Measurements from ENCODE around the gene CNTNAP5. TPM values are rescaled to one million over a fixed set of nuclear protein-coding genes. Genes with fewer than 3 reads are reported as not detected.
"Not testable (repeated sequence)": the region's sequence is repeated elsewhere in the genome, so short reads cannot be mapped to it uniquely, and the experiment has no call there.

The CNTNAP5 gene
- polyA plus RNA-seq, 4 donors: 0.04 to 0.19 (median 0.04) TPM; not detected in 1

DNA sequence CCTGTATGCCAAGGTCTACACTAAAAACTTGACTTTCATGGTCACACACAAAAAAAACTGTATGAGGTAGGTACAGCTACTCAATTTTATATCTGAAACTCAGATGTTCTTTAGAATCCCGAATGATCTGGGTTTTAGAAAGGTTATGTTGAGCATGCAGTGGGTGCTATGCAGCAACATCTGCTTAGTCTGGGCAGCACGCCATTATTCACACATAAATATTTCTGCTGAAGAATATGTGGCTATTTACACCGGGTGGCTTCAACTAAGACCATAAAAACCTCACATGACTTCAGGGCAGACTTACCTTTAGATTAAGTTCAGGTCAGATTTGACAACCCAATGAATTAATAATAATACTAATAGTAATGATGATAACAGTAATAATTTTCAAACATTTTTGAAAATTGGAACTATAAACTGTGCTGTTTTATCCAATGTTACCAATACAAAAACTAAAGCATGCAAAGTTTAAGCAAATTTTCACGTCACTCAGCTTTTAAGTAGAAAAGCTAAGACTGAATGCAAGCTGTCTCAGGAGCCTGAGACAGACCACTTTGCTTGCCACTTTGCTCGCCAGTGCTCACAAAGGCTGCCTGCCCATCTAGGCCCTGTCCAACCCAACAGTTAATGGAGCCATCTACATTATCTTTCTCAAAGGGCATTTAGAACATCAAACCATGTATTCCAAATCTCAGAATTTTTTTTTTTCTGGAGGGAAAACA lies 292.0 kb downstream of the CNTNAP5 start:
- DNase-seq (ENCODE audit: low read depth in 4 of 4, low spot score in 3 of 4): no peak

DNA sequence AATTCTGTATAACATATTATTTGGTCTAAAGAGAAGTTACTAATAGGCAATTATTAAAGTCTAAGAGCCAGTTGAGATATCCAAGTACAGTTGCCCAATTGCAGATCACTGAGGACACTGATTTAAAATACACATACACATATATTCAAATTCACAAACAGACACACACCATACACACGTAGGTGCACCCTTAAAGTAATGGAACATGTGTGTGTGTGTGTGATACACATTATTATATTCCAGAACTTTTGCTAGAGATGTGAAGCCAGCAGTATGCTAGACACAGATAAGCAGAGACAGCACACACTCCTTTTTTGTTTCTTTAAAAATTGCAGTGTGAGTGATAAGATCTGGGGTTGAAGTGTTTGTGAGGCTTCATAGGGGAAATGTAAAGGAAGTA lies 292.5 kb downstream of the CNTNAP5 start:
- DNase-seq (ENCODE audit: low read depth in 4 of 4, low spot score in 3 of 4): no peak

DNA sequence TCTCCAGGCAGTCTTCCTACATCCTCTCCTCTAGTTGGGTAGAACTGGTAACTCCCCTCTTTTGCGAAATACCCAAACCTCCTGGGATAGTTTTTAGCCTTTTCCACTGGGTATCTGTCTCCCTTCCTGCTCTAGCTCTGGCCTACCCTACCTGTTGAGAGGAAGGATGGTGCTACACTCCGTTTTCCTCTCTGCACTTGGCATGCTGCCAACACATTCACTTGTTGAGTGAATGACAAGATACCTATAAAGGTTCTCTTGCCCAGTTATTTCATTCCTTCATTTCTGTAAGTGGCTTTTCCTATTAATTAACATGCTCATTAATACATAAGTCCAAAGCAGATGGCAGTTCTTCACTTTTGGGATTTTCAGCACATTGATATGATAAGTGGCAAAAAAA lies 293.8 kb downstream of the CNTNAP5 start:
- no peak for DNase-seq (ENCODE audit: low read depth in 4 of 4, low spot score in 3 of 4)

DNA sequence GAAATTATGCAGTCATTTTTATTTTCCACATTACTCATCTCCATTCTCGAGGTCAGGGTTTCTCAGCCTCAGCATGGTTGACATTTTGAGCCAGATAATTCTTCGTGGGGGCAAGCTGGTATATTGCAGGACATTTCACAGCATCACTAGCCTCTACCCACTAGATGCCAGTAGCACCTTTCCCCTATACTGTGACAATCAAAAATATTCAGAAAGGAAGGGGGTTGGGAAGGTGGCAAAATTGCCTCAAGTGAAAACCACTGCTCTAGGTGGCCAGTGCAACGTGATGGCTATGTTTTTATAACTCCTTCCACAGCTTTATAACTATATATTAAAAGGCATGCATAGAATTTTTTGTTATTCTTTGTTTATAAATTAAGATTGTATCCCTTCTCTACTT lies 294.5 kb downstream of the CNTNAP5 start:
- DNase-seq (ENCODE audit: low read depth in 4 of 4, low spot score in 3 of 4): no peak

DNA sequence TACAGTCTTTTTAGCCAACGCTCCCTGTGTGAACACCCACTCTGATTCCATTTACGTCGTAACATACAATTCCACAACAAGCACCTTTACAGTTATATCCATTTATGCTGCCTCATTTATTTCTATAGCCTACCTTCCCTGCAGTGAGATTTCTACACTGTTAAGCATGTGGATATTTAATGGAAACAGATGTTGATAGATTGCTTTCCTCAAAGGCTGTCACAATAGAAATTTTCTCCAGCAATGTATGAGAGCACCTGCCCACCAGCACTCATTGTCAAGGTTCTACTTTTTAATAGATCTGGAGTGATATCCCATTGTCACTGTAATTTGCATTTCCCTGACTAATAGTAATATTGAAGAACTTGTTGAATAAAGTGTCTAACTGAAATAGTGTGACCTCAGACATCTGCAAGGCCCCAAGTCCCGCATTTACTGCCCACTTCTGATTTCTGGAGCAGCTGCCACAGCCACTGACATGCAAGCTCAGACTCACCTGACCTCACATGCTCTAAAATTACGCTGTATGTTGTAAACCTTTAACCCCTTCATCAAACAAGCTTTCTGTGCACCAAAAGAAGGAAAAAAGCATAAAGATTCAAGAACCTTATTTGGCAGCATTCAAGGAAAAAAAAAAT lies 295.1 kb downstream of the CNTNAP5 start:
- no peak for DNase-seq (ENCODE audit: low read depth in 4 of 4, low spot score in 3 of 4)

DNA sequence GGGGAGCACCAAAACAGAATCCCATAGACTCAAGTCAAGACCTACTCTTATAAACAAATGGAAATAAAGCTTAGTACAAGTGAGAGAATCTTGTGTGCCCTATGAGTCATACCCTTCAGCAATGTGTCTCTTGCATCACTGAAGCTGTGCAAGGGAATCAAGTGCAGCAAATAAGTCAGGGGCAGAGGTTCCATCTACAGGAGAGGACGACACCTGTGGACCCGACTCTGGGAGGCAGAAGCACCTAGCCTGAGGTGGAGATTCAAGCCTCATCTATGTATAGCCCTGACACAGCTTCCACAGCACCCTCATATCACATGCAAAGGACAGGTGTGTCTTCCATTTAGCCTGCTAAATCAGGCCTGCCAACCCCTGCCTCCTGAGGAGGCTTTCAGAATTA lies 298.2 kb downstream of the CNTNAP5 start:
- DNase-seq (ENCODE audit: low read depth in 4 of 4, low spot score in 3 of 4): no peak

DNA sequence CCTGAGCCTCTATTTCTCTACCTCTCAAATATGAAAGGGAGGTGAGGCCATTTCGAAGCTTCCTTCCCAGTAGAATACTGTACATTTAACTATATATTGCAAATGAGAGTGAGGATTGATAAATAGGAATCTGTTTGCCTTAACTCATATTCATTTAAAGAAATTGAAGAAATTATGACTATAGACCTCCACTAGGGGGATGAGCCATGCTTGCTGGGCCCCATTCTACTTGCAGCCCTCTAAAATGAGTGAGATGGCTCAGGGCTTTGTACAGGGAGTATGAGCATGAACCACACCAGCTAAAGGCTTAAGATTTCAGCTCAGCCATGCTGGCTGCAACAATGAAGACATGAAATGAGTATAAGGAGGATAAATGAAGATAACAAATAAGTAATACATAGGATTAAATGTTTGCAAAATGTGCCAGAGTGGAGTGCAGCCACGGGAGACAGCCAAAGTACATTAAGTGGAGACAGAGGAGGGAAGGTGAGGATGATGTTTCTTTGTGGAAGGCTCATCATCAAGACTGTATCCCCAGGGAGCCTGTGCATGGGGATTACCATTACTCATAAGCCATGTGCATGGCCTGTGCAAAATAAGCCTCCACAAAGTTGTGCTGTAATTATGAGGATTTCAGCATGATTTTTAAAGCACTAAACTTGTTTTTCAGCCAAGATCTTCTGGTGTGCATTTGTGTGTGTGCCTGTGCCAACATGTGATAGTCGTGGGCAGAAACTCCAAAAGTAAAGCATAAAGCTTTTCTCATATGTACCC lies 300.8 kb downstream of the CNTNAP5 start:
- DNase-seq (ENCODE audit: low read depth in 4 of 4, low spot score in 3 of 4): no peak

DNA sequence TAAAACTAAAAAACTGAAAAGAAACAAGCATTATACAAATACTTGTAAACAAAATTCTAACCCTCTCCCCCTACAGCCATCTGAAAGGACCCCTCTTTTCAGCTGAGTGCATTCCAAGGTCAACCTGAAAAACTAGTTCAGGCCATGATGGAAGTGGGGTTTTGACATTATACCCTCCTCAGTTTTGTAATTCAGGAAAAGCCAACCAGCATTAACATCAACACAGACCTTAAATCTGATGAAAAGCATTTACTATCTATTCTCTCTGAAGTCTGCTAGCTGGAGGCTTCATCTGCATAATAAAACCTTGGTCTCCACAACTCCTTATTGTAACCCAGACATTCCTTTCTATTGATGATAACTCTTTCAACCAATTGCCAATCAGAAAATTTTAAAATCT lies 302.2 kb downstream of the CNTNAP5 start:
- no peak for DNase-seq (ENCODE audit: low read depth in 4 of 4, low spot score in 3 of 4)

DNA sequence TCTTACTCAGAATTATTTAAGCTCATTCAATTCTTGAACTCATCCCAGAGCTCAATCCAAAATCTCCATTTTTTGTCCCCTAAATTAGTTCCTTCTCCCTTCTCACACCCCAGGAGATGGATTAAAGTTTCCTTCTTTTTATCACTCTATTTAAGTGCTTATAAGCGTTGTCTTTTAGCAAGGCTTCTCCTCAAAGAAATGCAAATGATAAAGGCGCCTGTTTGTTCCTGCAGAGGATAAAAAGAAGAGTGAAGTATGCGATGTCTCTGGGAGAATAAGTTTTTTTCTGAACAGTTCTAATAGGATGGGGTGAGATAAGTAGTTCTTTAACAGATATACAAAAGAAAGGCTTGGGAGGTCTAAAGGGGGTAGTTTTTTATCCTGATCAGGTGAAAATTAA lies 303.3 kb downstream of the CNTNAP5 start:
- no peak for DNase-seq (ENCODE audit: low read depth in 4 of 4, low spot score in 3 of 4)

DNA sequence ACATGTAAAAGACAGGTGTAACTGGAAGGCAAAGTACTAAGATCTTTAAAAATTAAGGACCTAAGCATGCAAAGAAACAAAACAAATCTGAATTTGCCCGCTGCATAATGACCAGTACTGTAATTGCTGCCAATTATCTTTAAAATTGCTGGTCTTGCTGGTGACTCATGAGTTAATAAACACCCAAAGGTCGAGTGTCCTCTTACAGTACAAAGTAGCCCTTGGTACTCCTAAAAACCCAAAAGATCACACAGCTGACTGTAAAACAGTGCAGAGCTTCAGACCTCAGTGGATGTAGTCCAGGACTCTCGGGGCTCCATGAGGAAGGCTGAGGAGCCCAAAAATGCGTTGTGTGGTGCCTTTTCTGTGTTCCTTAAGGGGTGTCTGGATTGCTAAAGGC lies 308.7 kb downstream of the CNTNAP5 start:
- no peak for DNase-seq (ENCODE audit: low read depth in 4 of 4, low spot score in 3 of 4)

DNA sequence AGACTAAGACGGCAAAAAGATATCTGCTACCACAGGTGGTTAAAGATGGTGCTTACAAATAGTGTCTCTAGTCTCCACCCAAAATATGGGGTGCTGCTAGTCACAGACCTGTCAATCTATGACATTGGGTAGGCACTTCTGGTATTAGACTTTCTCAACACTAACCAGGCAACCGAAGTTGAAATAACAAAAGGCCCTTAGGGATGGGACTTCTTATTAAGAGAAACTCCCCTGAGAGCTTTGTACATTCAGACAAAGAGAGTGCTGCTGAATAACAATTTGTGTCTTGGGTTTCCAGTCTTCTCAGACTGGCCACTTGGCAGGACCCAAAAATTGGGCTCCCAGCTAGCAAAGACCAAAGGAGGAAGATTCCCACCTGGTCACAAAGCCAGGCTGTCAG lies 310.0 kb downstream of the CNTNAP5 start:
- no peak for DNase-seq (ENCODE audit: low read depth in 4 of 4, low spot score in 3 of 4)

DNA sequence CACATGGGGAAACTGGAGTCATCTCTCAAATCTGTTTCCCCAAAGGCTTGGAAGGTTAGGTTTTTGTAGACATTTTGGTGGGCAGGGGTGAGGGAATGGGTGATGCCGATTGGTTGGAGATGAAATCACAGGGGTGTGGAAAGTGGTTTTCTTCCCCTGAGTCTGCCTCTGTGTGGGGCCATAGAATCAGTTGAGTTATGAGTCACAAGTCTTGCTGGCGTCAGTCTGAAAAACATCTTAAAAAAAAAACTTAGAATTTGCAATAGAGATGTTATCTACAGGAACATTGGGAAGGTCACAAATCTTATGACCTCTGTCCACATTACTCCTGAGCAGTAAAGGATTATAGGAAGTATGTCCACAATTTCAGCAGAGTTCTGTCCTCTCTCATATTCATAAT lies 314.6 kb downstream of the CNTNAP5 start:
- no peak for DNase-seq (ENCODE audit: low read depth in 4 of 4, low spot score in 3 of 4)

DNA sequence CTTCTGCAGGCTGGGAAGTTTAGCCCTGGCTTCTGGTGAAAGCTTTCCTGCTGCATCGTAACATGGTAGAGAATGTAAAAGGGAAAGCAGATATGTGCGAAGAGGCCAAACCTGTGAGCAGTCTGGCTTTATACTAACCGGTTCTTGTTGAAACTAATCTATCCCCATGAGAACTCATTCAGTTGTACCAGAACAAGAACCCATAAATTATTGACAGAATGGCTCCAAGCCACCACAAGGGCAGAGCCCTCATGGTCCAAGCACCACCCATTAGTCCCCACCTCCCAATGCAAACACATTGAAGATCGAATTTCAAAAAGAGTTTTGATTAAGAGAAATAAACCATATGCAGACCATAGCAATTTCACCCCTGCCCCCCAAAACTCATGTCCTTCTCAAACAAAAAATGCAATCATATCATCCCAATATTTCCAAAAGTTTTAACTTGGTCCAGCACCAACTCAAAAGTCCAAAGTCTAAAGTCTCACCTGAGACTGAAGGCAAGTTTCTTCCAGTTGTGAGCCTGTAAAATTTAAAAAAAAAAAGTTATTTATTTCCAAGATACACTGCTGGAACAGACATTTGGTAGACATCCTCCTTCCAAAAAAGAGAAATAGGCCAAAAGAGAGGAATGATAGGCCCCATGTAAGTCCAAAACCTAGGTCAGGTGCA lies 318.9 kb downstream of the CNTNAP5 start:
- no peak for DNase-seq (ENCODE audit: low read depth in 4 of 4, low spot score in 3 of 4)

DNA sequence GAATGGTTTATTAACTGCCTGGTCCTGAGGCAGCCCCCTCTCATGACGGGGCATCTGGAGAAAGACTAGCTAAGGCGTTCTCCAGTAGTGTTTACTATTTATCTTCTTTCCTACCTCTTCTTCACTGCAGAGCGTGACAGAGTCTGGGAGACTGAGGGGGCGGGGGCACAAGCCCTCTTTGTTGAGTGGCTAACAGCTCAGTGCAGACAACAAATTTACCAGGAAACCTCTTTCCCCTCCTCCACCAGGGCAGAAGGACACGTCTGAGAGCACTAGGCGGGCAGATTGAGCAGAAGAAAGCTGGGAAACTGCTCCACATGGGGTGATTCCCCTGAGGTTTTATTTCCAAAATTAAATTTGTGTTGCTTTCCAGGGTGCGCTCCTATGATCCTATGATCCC lies 322.1 kb downstream of the CNTNAP5 start:
- DNase-seq (ENCODE audit: low read depth in 4 of 4, low spot score in 3 of 4): no peak

DNA sequence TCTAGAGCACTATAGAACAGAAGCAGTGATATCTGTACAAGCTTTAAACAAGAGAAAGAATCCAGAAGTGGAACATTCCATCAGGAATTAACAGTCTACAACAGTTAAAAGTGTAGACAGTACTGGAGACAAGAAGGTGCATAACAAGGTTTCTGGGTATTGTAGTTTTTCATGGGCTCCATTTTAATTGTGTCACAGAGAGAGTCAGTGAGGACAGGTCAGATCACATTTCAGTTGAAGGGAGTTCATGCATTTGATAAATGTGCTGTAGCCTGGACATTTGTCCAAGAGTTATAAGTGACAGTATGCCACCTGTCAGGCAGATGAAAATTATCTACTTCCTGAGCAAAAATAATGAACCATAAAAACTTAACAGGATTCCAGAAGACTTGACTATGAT lies 328.6 kb downstream of the CNTNAP5 start:
- DNase-seq (ENCODE audit: low read depth in 4 of 4, low spot score in 3 of 4): peak in 1 of 4 donors; percentile 18

DNA sequence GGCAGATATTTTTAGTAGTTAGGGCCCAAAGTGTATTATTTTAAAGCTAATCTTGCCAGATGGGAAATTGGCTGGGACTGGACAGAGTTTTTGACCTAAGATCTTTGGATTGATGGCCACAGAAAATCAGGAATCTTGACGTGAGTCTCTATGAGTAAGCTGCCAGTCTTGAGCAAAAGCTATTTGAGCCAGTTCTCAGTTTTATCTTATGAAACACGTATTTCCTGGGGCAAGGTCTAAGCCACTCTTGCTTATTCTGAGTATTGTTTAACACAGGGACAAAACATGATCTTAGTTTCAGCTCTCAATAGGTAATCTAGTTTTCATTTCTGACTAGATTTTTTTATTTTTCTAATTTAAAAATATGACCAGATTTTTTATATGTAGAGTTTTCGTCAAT lies 329.4 kb downstream of the CNTNAP5 start:
- DNase-seq (ENCODE audit: low read depth in 4 of 4, low spot score in 3 of 4): no peak

DNA sequence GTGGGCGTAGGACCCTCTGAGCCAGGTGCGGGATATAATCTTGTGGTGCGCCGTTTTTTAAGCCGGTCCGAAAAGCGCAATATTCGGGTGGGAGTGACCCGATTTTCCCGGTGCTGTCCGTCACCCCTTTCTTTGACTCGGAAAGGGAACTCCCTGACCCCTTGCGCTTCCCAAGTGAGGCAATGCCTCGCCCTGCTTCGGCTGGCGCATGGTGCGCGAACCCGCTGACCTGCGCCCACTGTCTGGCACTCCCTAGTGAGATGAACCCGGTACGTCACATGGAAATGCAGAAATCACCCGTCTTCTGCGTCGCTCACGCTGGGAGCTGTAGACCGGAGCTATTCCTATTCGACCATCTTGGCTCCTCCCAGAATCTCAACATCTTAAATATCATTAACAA lies 336.9 kb downstream of the CNTNAP5 start:
- not testable (repeated sequence) for DNase-seq (ENCODE audit: low read depth in 4 of 4, low spot score in 3 of 4)

DNA sequence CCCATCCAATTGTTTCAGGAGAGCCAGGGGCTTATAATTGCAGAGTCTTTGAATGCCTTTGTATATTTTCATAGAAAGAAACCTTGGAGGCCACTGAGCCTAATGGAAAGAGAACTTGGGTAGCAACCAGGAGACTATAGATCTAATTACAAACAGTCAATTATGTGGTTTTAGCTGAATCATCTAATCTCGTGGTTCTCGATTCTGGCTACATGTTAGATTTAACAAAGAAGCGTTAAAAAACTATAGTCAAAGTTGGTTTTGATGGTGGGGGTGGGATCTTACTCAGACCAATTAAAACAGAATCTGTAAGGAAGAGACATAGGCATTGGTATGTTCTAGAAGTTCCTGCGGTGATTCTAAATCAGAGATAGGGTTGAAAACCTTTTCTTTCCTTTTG lies 344.1 kb downstream of the CNTNAP5 start:
- DNase-seq (ENCODE audit: low read depth in 4 of 4, low spot score in 3 of 4): no peak

DNA sequence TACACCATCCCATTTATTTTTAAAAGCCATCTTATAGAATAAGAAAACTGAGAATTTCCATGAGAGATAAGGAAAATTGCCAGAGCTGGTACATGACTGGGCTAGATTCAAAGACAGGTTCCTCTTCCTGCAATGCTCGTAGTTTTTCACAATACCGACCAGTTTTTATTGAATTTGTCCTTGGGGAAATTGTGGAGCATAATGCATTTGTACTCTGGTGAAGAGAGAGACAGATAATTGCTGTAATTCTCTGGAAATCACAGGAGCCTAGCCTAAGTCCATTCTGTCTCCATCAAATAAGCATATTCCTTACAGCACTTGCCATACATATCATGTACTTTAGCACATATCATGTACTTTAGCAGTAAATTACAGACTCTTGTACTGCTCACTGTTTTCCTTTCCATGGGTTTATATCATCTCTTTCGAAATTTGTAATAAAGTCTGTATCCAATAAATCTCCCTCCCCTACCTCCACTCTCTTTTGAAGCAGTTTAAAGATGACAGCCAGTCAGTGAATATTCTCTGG lies 355.2 kb downstream of the CNTNAP5 start:
- DNase-seq (ENCODE audit: low read depth in 4 of 4, low spot score in 3 of 4): no peak

DNA sequence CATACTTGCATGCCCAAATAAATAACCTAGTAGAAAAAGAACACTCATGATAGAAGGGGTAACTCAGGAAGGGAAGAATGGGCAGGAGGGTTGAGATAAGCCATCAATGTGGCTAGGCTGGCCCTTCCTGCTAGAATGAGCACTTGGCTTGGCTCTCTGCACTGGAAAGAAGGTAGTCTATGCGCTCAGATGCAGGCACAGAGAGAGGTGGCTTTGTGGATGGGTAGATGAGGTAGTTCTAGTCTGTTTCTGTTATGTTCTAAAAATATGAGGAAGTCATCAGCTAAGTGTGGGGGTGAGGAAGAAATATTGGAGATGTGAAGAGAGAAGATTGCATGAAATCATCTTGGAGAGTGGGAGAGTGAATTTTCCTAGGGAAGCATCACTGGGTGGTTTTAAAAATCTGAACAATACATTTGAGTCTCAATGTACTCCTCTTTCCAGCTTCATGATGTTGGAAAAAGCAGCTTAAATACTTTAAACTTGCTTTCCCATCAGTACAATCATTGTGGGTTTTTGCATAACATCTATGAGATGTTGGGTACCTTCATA lies 357.1 kb downstream of the CNTNAP5 start:
- no peak for DNase-seq (ENCODE audit: low read depth in 4 of 4, low spot score in 3 of 4)

DNA sequence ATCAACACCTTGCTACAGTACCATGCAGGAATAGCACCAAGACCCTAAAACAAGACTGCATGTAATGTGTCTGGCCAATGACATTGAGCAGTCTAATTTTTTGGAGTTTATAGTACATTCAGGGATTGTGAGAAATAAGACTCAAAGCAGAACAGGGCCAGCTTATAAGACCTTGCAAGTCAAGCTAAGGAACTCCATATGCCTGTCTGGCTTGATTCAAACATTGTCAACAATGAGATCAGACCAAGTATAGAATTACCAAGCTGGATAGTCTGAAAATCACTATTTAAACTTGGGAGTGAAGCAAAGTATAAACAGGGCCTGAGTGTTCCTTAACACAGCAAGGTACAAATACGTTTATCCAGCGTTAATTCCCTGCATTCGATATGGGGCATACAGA lies 370.9 kb downstream of the CNTNAP5 start:
- DNase-seq (ENCODE audit: low read depth in 4 of 4, low spot score in 3 of 4): no peak

All from right renal pelvis (tissue), 4 donors.